BE2C (cell line): Measurements from ENCODE around the gene FGD3.

ENCODE experiments used
- DNase-seq: peaks from one replicate; pipeline ENCODE4 v3.0.0-alpha.2; 2020
- H3K27me3 ChIP-seq: fragments of 250-450 bp; sonication (Bioruptor Pico); 2 replicates; pipeline ENCODE4 v1.5.1; 2020; ENCODE audit warnings: mild to moderate bottlenecking
- H3K36me3 ChIP-seq: fragments of 250-450 bp; sonication (Bioruptor Pico); 2 replicates; pipeline ENCODE4 v1.5.1; 2020; ENCODE audit warnings: mild to moderate bottlenecking
- H3K4me1 ChIP-seq: fragments of 250-450 bp; sonication (Bioruptor Pico); 2 replicates; pipeline ENCODE4 v1.5.1; 2020
- H3K4me3 ChIP-seq: 2 replicates; pipeline ENCODE4 v1.5.1; 2011; ENCODE audit warnings: low read depth, low read length
- H3K9me3 ChIP-seq: fragments of 250-450 bp; sonication (Bioruptor Pico); 2 replicates; pipeline ENCODE4 v1.5.1; 2020
- TF ChIP-seq, protein P1 (sequence below): IDR thresholded peaks from 2 replicates; pipeline ENCODE4 v1.5.1; 2012; ENCODE audit warnings: mild to moderate bottlenecking, low read depth, low read length

Gene FGD3

DNA sequence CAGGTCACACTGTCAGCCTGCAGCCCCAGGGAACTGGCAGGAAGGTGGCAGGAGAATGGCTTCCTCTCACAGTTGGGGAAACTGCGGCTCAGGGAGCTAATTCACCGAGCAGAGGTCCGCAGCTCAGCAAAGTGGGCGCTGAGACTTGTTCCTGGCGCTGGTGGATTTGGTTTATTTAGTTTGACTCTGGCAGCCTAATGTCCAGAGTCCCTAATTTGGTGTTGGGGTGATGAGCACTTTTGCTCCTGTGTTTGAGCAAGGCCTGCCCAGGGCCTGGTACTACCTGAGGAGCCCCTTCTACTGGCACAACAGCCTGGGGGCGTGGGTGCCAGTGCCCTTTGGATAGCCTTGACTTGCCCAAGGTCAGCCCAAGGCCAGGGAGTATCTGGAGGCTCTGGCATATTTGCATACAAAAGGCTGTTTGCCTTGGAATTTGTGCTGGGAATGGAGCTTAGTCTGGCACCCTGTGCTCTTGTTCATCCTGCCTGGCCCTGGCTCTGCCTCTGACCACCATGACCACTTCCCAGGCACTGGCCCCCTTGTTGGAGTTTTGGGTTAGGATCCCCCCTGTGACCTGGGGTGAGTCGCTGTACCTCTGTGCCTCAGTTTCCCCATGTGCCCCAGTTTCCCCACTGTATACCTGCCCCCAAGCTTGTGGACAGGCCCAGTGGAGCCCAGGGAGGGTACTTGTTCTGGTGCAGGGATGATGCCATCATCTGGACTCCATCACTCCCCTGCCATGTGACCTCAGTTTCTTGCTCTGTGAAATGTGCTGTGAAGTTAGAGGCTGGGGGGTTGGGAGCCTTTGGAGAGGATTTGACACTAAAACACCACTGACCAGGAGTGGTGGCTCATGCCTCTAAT lies 112.6 kb downstream of the FGD3 start:
- H3K36me3 ChIP-seq: no peaks in the 10 kb centered on the region
- H3K27me3 ChIP-seq: no peaks in the 10 kb centered on the region
- no peaks in the 10 kb centered on the region for H3K9me3 ChIP-seq
- no peak for DNase-seq
- no peaks in the 10 kb centered on the region for H3K4me1 ChIP-seq
- no peak overlapping the region for H3K4me3 ChIP-seq
- TF ChIP-seq, protein P1, sequence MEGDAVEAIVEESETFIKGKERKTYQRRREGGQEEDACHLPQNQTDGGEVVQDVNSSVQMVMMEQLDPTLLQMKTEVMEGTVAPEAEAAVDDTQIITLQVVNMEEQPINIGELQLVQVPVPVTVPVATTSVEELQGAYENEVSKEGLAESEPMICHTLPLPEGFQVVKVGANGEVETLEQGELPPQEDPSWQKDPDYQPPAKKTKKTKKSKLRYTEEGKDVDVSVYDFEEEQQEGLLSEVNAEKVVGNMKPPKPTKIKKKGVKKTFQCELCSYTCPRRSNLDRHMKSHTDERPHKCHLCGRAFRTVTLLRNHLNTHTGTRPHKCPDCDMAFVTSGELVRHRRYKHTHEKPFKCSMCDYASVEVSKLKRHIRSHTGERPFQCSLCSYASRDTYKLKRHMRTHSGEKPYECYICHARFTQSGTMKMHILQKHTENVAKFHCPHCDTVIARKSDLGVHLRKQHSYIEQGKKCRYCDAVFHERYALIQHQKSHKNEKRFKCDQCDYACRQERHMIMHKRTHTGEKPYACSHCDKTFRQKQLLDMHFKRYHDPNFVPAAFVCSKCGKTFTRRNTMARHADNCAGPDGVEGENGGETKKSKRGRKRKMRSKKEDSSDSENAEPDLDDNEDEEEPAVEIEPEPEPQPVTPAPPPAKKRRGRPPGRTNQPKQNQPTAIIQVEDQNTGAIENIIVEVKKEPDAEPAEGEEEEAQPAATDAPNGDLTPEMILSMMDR: no peak

GRCh38 chr9:93060746-93061259 lies 113.5 kb downstream of the FGD3 start:
- Histone ChIP-seq H3K4me1 (no peaks in the 10 kb centered on the region), H3K27me3 (no peaks in the 10 kb centered on the region), H3K4me3 (no peak overlapping the region), H3K36me3 (no peaks in the 10 kb centered on the region), H3K9me3 (no peaks in the 10 kb centered on the region)
- TF ChIP-seq, protein P1: no peak
- DNase-seq: no peak

DNA sequence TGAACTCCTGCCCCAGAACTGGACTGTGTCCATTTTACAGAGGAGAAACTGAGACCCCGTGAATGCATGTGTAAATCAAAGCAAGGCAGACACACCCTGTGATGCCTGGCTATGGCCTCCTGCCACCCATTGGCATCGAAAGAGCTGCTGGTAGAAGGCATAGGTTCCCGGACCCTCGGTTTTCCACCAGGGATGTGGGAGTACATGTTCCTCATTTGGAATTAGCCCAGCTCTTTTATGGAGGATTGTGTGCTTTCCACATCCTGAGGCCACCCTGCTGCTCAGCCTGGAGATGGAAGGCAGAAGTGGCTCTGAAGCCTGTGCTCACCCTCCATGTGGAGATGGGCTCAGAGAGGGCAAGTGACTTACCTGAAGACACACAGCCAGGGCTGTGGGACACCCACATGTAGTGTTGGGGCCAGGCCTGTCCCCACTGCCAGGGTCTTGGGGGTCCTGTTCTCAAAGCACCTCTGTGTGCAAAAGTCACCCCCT lies 114.0 kb downstream of the FGD3 start:
- TF ChIP-seq, protein P1: no peak
- H3K27me3 ChIP-seq: no peaks in the 10 kb centered on the region
- no peak for DNase-seq
- no peak overlapping the region for H3K4me3 ChIP-seq
- no peaks in the 10 kb centered on the region for H3K9me3 ChIP-seq
- no peaks in the 10 kb centered on the region for H3K4me1 ChIP-seq
- H3K36me3 ChIP-seq: no peaks in the 10 kb centered on the region

DNA sequence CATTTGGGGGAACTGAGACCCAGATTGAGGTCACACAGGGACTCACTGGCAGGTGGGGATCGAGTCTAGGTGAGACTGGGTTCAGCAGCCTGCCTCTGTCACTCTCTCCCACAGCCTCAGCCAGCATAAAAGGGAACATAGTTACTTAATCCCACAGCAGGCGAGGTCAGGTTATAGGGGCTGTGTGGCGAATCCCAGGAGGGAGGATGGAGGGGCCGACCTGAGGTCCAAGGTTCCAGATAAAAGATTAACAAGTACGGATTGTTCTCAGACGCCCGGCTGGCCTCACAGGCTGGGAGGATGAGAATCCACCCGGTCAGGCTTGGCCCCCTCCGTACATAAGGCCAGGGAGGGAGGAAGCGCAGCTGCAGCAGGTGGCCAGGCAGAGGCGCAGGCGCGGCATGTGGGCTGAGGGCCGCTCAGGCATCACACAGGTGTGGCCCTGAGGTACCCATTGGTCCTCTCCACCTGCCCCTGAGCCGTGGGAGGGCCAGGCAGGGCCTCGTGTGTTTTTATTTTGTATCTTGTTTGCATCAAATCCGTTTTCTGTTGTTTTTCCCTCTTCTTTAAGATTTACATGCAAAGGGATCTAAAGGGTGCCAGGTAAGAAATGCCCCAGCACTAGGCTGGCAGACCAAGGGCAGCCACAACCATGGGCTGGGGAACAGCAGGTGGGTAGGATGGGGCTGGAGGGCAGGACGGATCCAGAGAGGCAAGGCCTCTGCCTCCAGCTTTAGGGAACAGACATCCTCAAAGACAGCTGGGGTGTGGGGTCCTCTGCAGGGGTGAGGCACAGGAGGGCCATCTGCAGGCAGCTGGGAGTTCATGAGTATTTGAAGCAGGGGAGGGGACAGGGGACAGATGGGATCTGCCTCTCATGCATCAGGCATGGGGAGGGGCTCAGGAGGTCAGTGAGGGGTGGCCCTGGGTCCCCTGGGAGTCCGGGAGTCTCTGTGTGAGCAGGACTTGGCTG lies 114.8 kb downstream of the FGD3 start:
- H3K4me3 ChIP-seq: no peak overlapping the region
- TF ChIP-seq, protein P1: no peak
- H3K4me1 ChIP-seq: no peaks in the 10 kb centered on the region
- no peaks in the 10 kb centered on the region for H3K27me3 ChIP-seq
- no peak for DNase-seq
- no peaks in the 10 kb centered on the region for H3K36me3 ChIP-seq
- H3K9me3 ChIP-seq: no peaks in the 10 kb centered on the region

DNA sequence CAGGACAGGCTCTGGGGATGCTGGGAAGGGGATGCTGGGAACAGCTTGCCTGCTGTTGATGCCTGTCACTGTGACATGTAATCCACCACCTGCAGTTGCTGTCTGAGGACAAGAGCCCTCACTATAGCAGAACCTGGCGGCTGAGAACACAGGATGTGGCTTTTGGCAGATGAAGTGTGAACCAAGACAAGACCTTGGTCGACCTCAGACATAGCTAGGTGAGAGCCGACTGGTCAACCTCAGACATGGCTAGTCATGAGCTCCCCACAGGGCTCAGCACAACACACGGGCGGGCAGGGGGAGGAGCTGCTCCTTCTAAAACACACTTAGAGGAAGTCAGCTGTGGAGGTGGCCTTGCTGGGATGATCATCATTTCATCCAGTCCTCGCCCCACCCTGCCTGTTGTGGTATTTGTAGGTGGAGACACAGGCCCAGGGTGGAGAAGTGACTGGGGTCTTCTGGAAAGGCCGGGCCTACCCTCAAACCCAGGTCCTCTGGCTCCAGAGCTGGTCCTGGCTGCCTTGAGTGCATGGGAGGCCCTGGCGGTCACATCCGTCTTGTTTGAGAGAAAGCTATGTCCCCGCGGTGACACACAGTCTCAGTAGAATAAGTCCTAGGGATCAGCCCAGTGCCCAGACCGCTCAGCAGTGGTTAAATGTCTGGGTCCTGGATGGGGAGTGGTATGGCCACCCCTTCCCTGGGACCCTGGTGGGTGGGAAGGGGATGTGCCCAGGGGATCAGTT lies 117.2 kb downstream of the FGD3 start:
- Histone ChIP-seq H3K9me3 (no peaks in the 10 kb centered on the region), H3K36me3 (no peaks in the 10 kb centered on the region), H3K4me3 (no peak overlapping the region), H3K27me3 (no peaks in the 10 kb centered on the region), H3K4me1 (no peaks in the 10 kb centered on the region)
- DNase-seq: no peak
- TF ChIP-seq, protein P1: no peak
